Type B pancreatic cell (in vitro differentiated cells): ENCODE results near the gene ELMOD1. TPM values are rescaled to one million over a fixed set of nuclear protein-coding genes. Genes with fewer than 3 reads are reported as not detected.

Experiments
- DNase-seq: peaks from one replicate; pipeline ENCODE4 v3.0.0; 2021; ENCODE audit warnings: mixed read lengths; ENCODE audit not compliant: unreplicated experiment; ENCODE audit errors: extremely low spot score
- H3K27ac Mint-ChIP-seq: 2 replicates; pipeline ENCODE4 v1.8.0; 2021; ENCODE audit warnings: mild to moderate bottlenecking, mixed read lengths
- H3K27me3 Mint-ChIP-seq: 2 replicates; pipeline ENCODE4 v1.8.0; 2021; ENCODE audit warnings: mixed read lengths
- H3K36me3 Mint-ChIP-seq: 2 replicates; pipeline ENCODE4 v1.8.0; 2021; ENCODE audit warnings: mixed read lengths
- H3K4me1 Mint-ChIP-seq: one replicate; pipeline ENCODE4 v1.8.0; 2021; ENCODE audit warnings: mixed read lengths; ENCODE audit not compliant: unreplicated experiment
- H3K4me3 Mint-ChIP-seq: 2 replicates; pipeline ENCODE4 v1.8.0; 2021; ENCODE audit warnings: mild to moderate bottlenecking, mixed read lengths
- H3K9me3 Mint-ChIP-seq: 2 replicates; pipeline ENCODE4 v1.8.0; 2021; ENCODE audit warnings: mixed read lengths
- total RNA-seq: library from RNA; stranded (reverse); gene quantifications from 2 replicates; pipeline ENCODE4 v1.2.1, GENCODE V29; 2021; ENCODE audit warnings: low replicate concordance
- TF ChIP-seq, protein P1 (sequence below): fragments of 200-600 bp; sonication (generic); conservative IDR thresholded peaks from 2 replicates; pipeline ENCODE4 v1.5.0; 2021; ENCODE audit warnings: antibody characterized with exemption, mild to moderate bottlenecking

Gene ELMOD1
- total RNA-seq, 1 donor from 2014 or later = 4.0 TPM

DNA sequence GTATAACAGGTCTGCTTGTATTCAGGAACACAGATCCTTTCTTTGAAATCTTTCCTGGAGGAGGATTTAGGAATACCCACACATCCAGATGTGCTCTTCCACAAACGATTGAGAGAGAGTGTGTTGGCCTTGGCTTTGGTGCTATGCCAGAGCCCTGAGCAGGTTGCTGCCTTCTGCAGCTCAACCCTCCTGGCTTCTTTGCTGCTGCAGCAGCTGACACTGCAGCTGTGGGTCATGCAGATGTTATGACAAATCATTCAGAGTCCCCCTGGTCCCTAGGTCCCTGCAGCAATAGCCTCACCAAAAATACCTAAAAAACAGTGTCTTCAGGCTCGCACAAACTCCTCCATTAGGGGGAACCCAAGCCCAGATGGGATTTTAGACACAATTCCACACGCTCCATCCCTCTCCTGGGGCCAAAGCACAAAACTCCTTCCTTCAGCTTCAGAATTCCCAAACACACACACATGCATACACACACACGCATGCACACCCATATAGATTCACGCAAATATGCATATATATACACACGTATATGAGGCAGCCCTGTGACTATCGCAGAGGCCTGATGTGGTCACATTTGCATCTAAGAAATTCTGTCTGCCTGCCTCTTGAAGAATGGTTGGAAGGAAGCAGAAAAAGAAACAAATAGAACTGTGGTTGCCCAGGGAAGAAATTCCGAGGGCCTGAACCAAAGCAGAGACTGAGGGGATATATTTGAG lies 85.5 kb downstream of the ELMOD1 start:
- no peaks in the 10 kb centered on the region for H3K4me1 Mint-ChIP-seq

DNA sequence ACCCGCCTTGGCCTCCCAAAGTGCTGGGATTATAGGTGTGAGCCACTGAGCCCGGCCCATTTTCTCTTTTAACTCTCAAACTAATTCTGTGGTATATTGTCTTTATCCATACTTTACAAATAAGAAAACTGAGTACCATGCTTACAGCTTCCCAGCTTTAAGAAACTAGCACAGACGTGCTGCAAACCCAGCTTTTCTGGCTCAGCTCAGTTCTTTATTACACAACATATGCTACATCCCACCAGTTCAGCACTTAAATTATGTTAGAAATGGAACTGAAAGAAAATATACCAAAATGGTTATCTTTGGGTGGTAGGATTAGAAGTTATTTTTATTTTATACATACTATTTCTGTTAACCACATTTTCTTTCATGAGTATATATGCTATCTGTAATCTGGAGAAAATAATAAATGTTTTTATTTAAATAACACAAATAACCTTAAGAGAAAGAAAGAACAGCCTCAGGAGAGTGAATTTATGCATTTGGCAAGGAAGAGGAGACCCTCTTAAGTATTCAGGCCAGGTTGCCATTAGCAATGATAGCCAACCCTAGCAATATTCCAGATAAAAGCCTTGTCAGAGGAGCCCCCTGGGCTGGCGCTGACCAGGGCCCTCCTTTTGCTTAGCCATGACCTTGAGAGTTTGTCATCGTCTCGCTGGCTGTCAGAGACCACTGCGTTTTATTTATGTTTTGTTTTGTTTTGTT lies 87.1 kb downstream of the ELMOD1 start:
- TF ChIP-seq, protein P1, sequence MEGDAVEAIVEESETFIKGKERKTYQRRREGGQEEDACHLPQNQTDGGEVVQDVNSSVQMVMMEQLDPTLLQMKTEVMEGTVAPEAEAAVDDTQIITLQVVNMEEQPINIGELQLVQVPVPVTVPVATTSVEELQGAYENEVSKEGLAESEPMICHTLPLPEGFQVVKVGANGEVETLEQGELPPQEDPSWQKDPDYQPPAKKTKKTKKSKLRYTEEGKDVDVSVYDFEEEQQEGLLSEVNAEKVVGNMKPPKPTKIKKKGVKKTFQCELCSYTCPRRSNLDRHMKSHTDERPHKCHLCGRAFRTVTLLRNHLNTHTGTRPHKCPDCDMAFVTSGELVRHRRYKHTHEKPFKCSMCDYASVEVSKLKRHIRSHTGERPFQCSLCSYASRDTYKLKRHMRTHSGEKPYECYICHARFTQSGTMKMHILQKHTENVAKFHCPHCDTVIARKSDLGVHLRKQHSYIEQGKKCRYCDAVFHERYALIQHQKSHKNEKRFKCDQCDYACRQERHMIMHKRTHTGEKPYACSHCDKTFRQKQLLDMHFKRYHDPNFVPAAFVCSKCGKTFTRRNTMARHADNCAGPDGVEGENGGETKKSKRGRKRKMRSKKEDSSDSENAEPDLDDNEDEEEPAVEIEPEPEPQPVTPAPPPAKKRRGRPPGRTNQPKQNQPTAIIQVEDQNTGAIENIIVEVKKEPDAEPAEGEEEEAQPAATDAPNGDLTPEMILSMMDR = no peak
- H3K4me1 Mint-ChIP-seq = no peaks in the 10 kb centered on the region
- DNase-seq = no peak
- no peaks in the 10 kb centered on the region for H3K9me3 Mint-ChIP-seq
- no peak overlapping the region for H3K4me3 Mint-ChIP-seq
- no peak overlapping the region for H3K27ac Mint-ChIP-seq
- H3K27me3 Mint-ChIP-seq = no peaks in the 10 kb centered on the region
- H3K36me3 Mint-ChIP-seq = no peaks in the 10 kb centered on the region

More for the DNA sequence above, 85.5 kb downstream of the ELMOD1 start:
- no peaks in the 10 kb centered on the region for H3K36me3 Mint-ChIP-seq
- DNase-seq = no peak
- no peaks in the 10 kb centered on the region for H3K27me3 Mint-ChIP-seq
- H3K4me3 Mint-ChIP-seq = no peak overlapping the region
- H3K9me3 Mint-ChIP-seq = no peaks in the 10 kb centered on the region
- no peak overlapping the region for H3K27ac Mint-ChIP-seq
- TF ChIP-seq, protein P1 = no peak

DNA sequence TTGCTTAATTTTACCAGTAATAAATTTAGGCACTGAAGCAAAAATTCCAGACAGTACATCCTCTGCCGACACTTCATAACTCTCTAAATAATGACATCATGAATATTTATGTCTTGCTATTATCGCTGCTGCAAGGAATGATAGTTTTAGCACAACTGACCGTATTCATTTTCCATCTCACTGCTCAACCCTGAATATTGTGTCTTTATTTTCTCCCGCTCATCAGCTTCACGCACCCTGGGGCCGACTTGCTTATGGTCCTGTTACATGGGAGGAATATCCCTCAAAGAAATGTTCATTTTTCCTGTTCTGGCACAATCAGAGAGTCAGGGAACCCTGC lies 87.7 kb downstream of the ELMOD1 start:
- Mint-ChIP-seq H3K27me3 (no peaks in the 10 kb centered on the region), H3K36me3 (no peaks in the 10 kb centered on the region)
- TF ChIP-seq, protein P1 = no peak

DNA sequence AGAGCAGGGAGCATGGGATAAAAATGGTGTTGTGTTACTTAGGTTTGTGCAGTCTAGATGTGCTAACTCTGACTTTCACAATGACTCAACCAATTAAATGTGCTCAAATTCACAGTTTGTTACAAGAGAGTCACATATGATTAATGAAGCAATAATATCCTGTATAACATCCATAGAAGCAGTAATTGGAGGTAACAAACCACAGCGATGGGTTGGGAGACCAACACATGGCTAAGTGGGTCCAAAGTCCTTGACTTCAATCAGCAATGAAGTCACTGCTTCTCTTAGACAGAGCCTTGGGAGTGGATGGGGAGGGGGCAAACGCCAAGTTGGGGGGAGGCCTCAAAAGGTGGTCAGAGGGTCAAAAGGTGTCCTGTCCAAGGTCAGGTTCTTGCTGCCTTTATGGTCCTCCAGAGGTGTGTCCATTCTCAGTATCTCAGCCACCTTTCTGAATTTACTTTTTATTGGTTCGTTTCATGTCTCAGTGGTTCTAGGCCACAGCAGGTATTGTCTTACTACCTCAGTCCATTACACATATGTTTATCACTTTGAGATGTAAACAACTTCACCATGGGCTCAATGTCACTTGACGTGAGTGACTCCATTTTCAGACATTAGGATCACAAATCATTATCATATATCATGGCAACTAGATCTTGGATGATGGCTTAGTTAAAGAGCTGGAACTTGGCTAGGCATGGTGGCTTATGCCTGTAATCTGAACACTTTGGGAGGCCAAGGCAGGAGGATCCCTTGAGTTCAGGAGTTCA lies 88.5 kb downstream of the ELMOD1 start:
- no peak for DNase-seq
- Mint-ChIP-seq H3K4me1 (no peaks in the 10 kb centered on the region), H3K27me3 (no peaks in the 10 kb centered on the region), H3K27ac (no peak overlapping the region), H3K9me3 (no peaks in the 10 kb centered on the region), H3K36me3 (no peaks in the 10 kb centered on the region), H3K4me3 (no peak overlapping the region)
- TF ChIP-seq, protein P1 = no peak

More for the DNA sequence above, 87.7 kb downstream of the ELMOD1 start:
- Mint-ChIP-seq H3K4me1 (no peaks in the 10 kb centered on the region), H3K27ac (no peak overlapping the region), H3K4me3 (no peak overlapping the region), H3K9me3 (no peaks in the 10 kb centered on the region)
- no peak for DNase-seq

DNA sequence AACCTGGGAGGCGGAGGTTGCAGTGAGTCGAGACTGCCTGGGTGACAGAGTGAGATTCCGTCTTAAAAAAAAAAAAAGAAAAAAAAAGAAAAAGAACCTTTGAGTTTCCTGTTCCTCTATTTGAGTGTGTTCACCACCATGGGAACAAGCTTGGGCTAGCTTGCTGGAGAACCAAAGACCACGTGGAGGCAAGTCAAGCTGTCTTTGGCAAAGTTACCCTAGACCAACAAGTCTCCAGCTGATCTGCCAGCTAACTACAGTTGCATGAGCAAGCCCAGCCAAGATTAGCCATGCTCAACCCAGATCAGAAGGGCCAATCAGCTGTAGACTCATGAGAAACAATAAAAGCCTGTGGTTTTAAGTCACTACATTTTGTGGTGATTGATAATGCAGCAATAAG lies 91.2 kb downstream of the ELMOD1 start:
- no peak for DNase-seq
- no peaks in the 10 kb centered on the region for H3K27me3 Mint-ChIP-seq
- H3K27ac Mint-ChIP-seq = no peak overlapping the region
- TF ChIP-seq, protein P1 = no peak
- H3K9me3 Mint-ChIP-seq = no peaks in the 10 kb centered on the region
- no peaks in the 10 kb centered on the region for H3K36me3 Mint-ChIP-seq
- no peaks in the 10 kb centered on the region for H3K4me1 Mint-ChIP-seq
- H3K4me3 Mint-ChIP-seq = no peak overlapping the region
